NOMO-1 treated with DMSO at 0.1 percent for 48 hours (cell line): ENCODE measurements around the gene R3HDM4.
A peak's percentile ranks its signal among the peaks of the same experiment; 100 is the strongest.

Experiments used
- DNase-seq: peaks from one replicate; lab custom pipeline; 2025; ENCODE audit not compliant: unreplicated experiment; lab: John Stamatoyannopoulos, UW

R3HDM4 gene

DNA sequence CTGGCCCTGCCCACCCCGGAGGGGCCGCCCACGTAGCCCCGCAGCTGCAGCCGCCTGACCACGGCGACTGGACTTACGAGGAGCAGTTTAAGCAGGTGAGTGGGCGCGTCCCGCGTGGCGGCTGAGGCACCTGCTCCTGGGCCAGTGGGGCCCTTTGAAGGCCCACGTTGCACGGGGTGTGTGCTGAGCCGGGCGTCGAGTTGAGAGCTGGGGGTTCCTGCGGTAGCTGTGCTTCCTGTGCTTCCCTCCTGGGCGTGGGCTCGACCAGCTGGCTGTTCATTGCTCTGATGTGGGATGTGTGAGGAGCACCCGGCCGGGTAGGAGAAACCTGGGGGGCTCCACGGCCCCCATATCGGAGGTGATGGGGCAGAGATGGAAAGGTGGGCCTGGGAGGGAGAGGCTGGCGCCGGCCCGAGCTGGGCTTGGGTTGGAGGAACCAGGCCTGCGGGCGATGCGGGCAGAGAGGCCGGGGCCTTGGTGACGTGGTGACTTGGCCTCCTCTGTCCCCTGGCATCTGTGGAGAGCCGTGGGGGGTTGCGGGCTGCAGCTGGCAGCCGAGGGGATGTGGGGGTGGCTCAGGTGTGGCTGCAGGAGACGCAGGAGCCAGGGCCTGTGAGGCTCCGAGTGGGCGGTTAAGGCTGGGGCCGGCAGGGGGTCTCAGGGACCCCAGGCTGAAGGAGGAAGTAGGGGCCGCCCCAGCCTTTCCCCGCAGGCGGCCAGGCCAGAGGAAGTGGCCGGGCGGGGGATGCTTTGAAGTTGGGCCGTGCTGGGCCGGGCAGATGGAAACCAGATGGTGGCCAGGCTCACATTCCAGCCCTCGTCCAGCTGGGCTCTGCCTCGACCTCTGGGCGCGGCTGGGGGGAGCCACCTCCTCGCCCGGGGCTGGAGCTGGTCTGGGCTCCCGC, 19.9 kb upstream of the R3HDM4 start:
- no peak for DNase-seq

DNA sequence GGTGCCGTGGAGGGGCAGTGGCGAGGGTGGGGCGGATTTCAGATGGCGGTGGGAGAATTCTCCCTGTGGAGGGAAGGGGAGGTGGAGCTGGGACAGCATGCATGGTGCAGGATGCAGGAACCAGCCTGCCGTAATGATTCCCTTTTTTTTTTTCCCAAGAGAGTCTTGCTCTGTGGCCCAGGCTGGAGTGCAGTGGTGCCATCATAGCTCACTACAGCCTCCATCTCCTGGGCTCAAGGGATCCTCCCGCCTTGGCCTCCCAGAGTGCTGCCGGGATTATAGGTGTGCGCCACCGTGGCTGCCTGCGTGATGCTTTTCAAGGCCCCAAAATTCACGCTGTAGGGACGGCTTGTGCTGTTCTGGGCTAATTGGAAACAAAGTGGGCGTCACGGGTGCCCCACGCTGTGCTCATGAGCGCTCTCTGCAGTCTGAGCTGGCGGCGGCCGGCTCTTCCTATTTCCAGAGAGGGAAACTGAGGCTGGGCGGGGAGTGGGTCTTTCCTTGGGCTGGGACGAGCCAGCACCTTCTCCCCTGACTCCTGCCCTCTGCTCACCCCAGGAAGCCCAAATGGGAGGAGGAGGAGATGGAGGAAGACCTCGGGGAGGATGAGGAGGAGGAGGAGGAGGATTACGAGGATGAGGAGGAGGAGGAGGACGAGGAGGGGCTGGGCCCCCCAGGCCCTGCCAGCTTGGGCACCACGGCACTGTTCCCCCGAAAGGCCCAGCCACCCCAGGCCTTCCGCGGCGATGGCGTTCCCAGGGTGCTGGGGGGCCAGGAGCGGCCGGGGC, 19.0 kb upstream of the R3HDM4 start:
- no peak for DNase-seq

GRCh38 chr19:929891-930258, 16.9 kb upstream of the R3HDM4 start:
- DNase-seq: no peak

DNA sequence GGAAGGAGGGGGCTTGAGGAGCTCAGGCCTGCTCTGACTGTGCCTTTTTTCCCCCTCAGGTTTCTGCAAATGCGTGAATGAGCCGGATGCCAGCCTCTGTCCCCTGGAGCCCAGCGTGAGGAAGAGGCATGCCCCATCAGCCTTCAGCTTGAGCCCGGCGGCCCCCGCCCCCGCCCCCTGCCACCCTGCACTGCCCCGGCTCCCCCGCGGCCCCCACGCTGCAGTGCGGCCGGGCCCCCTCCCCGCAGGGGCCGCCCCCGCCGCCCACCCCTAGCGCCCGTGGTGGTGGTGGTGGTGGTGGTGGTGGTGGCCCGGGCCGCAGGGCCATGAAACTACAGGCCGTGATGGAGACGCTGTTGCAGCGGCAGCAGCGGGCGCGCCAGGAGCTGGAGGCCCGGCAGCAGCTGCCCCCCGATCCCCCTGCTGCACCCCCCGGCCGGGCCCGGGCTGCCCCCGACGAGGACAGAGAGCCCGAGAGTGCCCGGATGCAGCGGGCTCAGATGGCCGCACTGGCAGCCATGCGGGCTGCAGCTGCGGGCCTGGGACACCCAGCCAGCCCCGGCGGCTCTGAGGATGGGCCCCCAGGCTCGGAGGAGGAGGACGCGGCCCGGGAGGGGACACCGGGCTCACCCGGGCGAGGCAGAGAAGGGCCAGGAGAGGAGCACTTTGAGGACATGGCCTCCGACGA, 16.3 kb upstream of the R3HDM4 start:
- no peak for DNase-seq

- peak; percentile 32 for DNase-seq
Observed at GRCh38 chr19:928471-929202, 15.6 kb upstream of the R3HDM4 start.

- peak; percentile 38 for DNase-seq
Observed at GRCh38 chr19:927780-928401, 14.9 kb upstream of the R3HDM4 start.

- DNase-seq: no peak
Observed at GRCh38 chr19:927351-927779, 14.3 kb upstream of the R3HDM4 start.

GRCh38 chr19:926589-927350, 13.8 kb upstream of the R3HDM4 start:
- DNase-seq: peak; percentile 83

DNA sequence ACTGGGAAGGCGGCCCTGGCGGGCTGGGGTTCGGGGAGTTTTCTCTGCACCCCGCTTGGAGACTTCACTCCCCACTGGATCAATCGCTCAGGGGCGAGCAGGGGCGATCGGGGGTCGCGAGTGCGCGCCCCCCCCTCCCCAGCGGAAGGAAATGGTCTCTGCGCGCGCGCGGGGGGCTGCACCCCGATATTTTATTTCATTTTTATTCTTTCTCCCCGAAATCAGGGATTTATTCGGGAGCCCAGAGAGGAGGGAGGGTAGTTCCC, 13.2 kb upstream of the R3HDM4 start:
- DNase-seq: no peak

- peak; percentile 93 for DNase-seq
Observed at GRCh38 chr19:925526-926322, 12.7 kb upstream of the R3HDM4 start, which contains the start of gene ARID3A. Gene ARID3A (plus strand): TSS chr19:926035. CDS start chr19:929529, 3,494 bp downstream.

- peak; percentile 93 for DNase-seq
Observed at GRCh38 chr19:925087-925525, 12.1 kb upstream of the R3HDM4 start.

DNA sequence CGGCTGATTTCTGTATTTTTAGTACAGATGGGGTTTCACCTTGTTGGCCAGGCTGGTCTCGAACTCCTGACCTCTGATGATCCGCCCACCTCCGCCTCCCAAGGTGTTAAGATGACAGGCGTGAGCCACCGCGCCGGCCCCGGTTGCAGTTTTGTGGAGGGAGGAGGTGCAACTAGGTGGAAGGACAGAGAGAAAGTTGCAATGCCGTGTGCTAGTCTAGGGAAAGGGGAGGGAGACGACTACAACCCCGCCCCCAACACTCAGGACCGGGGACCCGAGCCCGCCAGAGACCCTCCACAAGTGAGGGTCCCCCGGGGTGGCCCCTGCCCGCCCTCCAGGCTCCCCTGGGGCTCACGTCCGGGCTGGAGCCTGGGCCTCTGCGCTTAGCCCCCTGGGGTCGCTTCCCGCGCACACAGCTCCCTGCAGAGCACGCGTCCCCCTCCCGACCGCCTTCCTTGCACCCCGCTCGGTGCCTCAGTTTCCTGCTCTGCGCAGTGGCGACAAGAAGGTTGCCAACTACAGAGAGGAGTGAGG, 11.6 kb upstream of the R3HDM4 start:
- DNase-seq: peak; percentile 17

- DNase-seq: peak; percentile 26
Observed at GRCh38 chr19:920051-920864, 7.2 kb upstream of the R3HDM4 start.

- DNase-seq: no peak
Observed at GRCh38 chr19:919199-920050, 6.4 kb upstream of the R3HDM4 start.

GRCh38 chr19:918481-919198, 5.6 kb upstream of the R3HDM4 start:
- DNase-seq: no peak

DNA sequence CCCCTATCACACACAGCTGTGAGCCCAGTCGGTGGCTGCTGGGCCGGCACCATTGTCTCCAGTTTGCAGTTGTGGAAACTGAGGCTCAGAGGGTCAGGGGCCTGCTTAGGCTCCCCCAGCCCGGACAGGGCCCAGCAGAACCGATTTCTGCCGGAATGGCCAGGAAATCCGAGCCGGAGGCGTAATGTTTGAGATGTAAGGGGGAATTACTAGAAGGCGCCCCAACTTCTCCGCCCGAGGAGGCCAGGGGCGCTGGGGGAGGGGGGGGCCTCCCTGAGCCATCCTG, 5.1 kb upstream of the R3HDM4 start:
- DNase-seq: no peak
